Gastroesophageal sphincter (tissue), 4 donors: ENCODE measurements around the gene CCDC92. TPM values are rescaled to one million over a fixed set of nuclear protein-coding genes. Genes with fewer than 3 reads are reported as not detected.

Experiments used
- ATAC-seq: fragments of 150-250 bp; one replicate; pipeline ENCODE4 v1.9.1; 2016; ENCODE audit warnings: mild to moderate bottlenecking, moderate library complexity
- H3K27ac ChIP-seq, 4 donors: fragments of 200-600 bp; sonication (generic) in 3 of 4; 1 replicate in 3 of 4; 2 replicates in 1 of 4; pipeline ENCODE4 v1.5.1; 2016 to 2019
- H3K27me3 ChIP-seq: fragments of 200-600 bp; sonication (generic); one replicate; pipeline ENCODE4 v1.5.1; 2019
- H3K36me3 ChIP-seq, 2 donors: fragments of 200-600 bp; sonication (generic); one replicate each; pipeline ENCODE4 v1.5.1; 2019; ENCODE audit warnings: control low read depth in 1 of 2
- H3K4me1 ChIP-seq, 3 donors: fragments of 200-600 bp; sonication (generic); 1 replicate in 2 of 3; 2 replicates in 1 of 3; pipeline ENCODE4 v1.5.1; 2016 to 2019; ENCODE audit warnings: control low read depth in 2 of 3
- H3K4me3 ChIP-seq, 2 donors: fragments of 200-600 bp; sonication (generic); one replicate each; pipeline ENCODE4 v1.5.1; 2019; ENCODE audit warnings: mild to moderate bottlenecking in 1 of 2, moderate library complexity in 1 of 2
- H3K9me3 ChIP-seq, 3 donors: fragments of 200-600 bp; sonication (generic); one replicate each; pipeline ENCODE4 v1.5.1; 2017 to 2019; ENCODE audit warnings: control low read depth in 2 of 3
- EP300 ChIP-seq: sonication (generic); formaldehyde crosslinking; IDR thresholded peaks from one replicate; pipeline ENCODE4 v1.6.1; 2017; ENCODE audit warnings: antibody characterized with exemption, mild to moderate bottlenecking
- POLR2A ChIP-seq, 2 donors: fragments of 450-650 bp; IDR thresholded peaks; one replicate each; pipeline ENCODE4 v1.6.1; 2017; ENCODE audit warnings: antibody characterized with exemption in 2 of 2, mild to moderate bottlenecking in 2 of 2, moderate library complexity in 1 of 2
- POLR2AphosphoS5 ChIP-seq: sonication (generic); formaldehyde crosslinking; IDR thresholded peaks from one replicate; pipeline ENCODE4 v1.6.1; 2017; ENCODE audit warnings: antibody characterized with exemption
- WGBS, 2 donors: methylation state at CpG; one replicate each; pipeline ENCODE4 v1.1.5; 2018; ENCODE audit warnings: low coverage in 1 of 2; 5-methylcytosine and 5-hydroxymethylcytosine counted together
- total RNA-seq, 4 donors: library from RNA; depleted of rRNA; stranded (reverse); fragments of >200 nt; gene quantifications; one replicate each; pipeline ENCODE4 v1.1.0, GENCODE V29; 2016
- TF ChIP-seq, protein P1 (sequence below), 4 experiments: fragments of 200-600 bp in 2 of 4; fragments of 450-650 bp in 2 of 4; sonication (generic) in 1 of 4; IDR thresholded peaks; one replicate each; pipeline ENCODE4 v1.5.1; 2017 to 2019; ENCODE audit warnings: antibody characterized with exemption in 4 of 4, mild to moderate bottlenecking in 2 of 4, moderate library complexity in 2 of 4

Gene CCDC92
- total RNA-seq, 4 donors from 2014 or later, result 26.2 to 74.3 (median 34.2) TPM

DNA sequence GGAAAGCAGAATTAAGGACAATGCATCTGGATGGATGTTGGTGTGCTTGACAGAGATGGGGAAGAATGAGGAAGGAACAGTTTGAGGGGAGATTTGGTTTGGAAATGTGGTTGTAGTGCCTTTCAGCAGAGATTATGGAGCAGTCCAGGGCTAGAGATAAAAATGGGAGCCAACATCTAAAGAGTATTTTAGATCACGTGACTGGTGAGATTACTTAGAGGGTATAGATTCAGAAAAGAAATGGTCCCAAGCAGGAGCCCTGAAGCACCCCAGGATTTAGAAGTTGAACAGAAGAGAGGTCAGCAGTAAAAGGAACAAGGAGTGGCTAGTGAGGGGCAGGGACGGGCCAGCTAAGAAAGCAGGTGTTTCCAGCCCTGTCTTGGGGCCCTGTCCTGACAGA, 30.0 kb upstream of the CCDC92 start:
- Histone ChIP-seq H3K27ac (no peak overlapping the region), H3K27me3 (no peaks in the 10 kb centered on the region), H3K36me3 (peaks cover 0 to 85% of the 10 kb centered on the region in 2 donors), H3K9me3 (no peaks in the 10 kb centered on the region), H3K4me3 (no peak overlapping the region), H3K4me1 (peaks cover 0 to 19% (median 0%) of the 10 kb centered on the region in 3 donors)
- TF ChIP-seq, protein P1, sequence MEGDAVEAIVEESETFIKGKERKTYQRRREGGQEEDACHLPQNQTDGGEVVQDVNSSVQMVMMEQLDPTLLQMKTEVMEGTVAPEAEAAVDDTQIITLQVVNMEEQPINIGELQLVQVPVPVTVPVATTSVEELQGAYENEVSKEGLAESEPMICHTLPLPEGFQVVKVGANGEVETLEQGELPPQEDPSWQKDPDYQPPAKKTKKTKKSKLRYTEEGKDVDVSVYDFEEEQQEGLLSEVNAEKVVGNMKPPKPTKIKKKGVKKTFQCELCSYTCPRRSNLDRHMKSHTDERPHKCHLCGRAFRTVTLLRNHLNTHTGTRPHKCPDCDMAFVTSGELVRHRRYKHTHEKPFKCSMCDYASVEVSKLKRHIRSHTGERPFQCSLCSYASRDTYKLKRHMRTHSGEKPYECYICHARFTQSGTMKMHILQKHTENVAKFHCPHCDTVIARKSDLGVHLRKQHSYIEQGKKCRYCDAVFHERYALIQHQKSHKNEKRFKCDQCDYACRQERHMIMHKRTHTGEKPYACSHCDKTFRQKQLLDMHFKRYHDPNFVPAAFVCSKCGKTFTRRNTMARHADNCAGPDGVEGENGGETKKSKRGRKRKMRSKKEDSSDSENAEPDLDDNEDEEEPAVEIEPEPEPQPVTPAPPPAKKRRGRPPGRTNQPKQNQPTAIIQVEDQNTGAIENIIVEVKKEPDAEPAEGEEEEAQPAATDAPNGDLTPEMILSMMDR (IDR thresholded peaks at IDR 0.05), result no peak
- no peak for TF ChIP-seq EP300
- TF ChIP-seq POLR2A (IDR thresholded peaks at IDR 0.05), result no peak
- TF ChIP-seq POLR2AphosphoS5, result no peak
- ATAC-seq, result no peak
- WGBS, 2 donors, result 90 to 94% methylated on average over 2 of the region's 2 CpGs

- no peak for ATAC-seq
These were observed 29.5 kb upstream of the CCDC92 start for GRCh38 chr12:124002021-124002644.

DNA sequence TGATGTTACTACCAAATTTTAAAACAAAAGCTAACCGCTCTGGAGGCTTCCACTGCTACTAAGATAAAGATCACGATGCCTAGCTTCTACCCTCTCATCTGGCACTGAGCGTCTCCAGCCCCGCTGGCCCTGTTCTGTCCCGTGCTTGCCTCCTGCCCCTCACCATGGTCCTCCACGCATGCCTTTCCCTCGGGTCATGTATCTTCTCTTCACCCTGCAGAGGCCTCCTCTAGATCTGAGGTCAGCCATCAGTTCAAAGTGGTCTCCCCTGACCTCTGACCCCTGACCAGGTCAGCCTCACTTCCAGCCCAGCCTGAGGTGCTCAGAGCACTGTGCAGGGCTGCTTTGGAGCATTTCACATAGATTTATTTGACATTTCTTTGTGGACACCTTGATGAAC, 28.7 kb upstream of the CCDC92 start:
- no peaks in the 10 kb centered on the region for H3K9me3 ChIP-seq
- peaks cover 0 to 32% (median 0%) of the 10 kb centered on the region in 3 donors for H3K4me1 ChIP-seq
- H3K4me3 ChIP-seq, result no peak overlapping the region
- ATAC-seq, result no peak
- no peak overlapping the region for H3K27ac ChIP-seq
- no peaks in the 10 kb centered on the region for H3K27me3 ChIP-seq
- 80 to 82% methylated on average over 7 of the region's 7 CpGs for WGBS, 2 donors
- peaks cover 0 to 77% of the 10 kb centered on the region in 2 donors for H3K36me3 ChIP-seq
- TF ChIP-seq EP300 (no peak), POLR2AphosphoS5 (no peak), POLR2A (IDR thresholded peaks at IDR 0.05) (no peak)
- TF ChIP-seq, protein P1 (IDR thresholded peaks at IDR 0.05), result no peak

More at GRCh38 chr12:124002021-124002644, 29.5 kb upstream of the CCDC92 start:
- Histone ChIP-seq H3K9me3 (no peaks in the 10 kb centered on the region), H3K27me3 (no peaks in the 10 kb centered on the region), H3K36me3 (peaks cover 0 to 82% of the 10 kb centered on the region in 2 donors), H3K27ac (no peak overlapping the region), H3K4me1 (peaks cover 0 to 24% (median 0%) of the 10 kb centered on the region in 3 donors), H3K4me3 (no peak overlapping the region)
- WGBS, 2 donors, result 76 to 100% methylated on average over 4 to 6 of the region's 6 CpGs
- TF ChIP-seq POLR2A (IDR thresholded peaks at IDR 0.05) (no peak), EP300 (no peak), POLR2AphosphoS5 (no peak)
- TF ChIP-seq, protein P1 (IDR thresholded peaks at IDR 0.05), result no peak

DNA sequence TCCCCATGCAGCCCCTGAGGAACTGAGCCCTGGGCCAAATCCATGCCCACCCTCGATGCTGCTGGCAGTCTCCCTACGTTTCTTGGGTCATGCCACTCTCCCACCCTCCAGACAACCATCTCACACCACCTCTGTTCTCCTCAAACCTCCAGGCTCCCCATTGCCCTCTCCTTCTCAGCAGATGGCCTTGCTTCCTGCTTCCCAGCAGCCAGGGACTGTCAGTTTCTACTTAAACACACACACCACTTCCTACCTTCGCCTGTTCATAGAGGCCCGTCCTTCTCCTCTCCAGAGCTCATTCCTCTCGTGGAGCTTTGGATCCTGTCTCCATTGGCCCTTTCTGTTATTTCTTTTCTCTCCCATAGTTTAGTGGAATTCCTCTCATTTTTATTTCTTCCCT, 27.5 kb upstream of the CCDC92 start:
- no peak overlapping the region for H3K27ac ChIP-seq
- no peak overlapping the region for H3K4me3 ChIP-seq
- WGBS, 2 donors, result 82 to 88% methylated on average over 5 of the region's 5 CpGs
- H3K4me1 ChIP-seq, result peaks cover 0 to 34% (median 0%) of the 10 kb centered on the region in 3 donors
- H3K9me3 ChIP-seq, result no peaks in the 10 kb centered on the region
- TF ChIP-seq, protein P1 (IDR thresholded peaks at IDR 0.05), result no peak
- TF ChIP-seq EP300, result no peak
- no peak for TF ChIP-seq POLR2AphosphoS5
- no peak for ATAC-seq
- peaks cover 0 to 68% of the 10 kb centered on the region in 2 donors for H3K36me3 ChIP-seq
- no peaks in the 10 kb centered on the region for H3K27me3 ChIP-seq

DNA sequence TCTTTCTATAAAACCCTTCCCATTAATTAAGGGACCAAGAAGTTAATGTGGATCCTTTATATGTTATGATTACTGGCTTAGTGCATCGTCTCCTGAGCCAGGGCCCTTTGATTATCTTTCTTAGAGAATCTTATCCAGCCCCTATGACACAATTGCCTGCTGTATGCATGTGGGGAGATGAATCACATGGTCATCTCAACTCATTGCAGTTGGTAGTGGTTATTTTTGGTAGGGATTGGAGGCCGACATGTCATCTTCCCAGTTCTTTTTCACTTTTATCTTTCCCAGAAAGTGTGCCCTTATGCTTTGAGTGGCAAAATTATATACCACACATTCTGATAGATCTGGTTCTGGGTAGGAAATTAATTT, 26.3 kb upstream of the CCDC92 start:
- 78 to 93% methylated on average over 2 of the region's 2 CpGs for WGBS, 2 donors
- TF ChIP-seq POLR2A (IDR thresholded peaks at IDR 0.05) (no peak), POLR2AphosphoS5 (no peak), EP300 (no peak)
- TF ChIP-seq, protein P1 (IDR thresholded peaks at IDR 0.05), result no peak
- Histone ChIP-seq H3K27ac (no peak overlapping the region), H3K4me1 (peaks cover 0 to 26% (median 0%) of the 10 kb centered on the region in 3 donors), H3K9me3 (no peaks in the 10 kb centered on the region), H3K36me3 (peaks cover 0 to 57% of the 10 kb centered on the region in 2 donors), H3K27me3 (no peaks in the 10 kb centered on the region), H3K4me3 (no peak overlapping the region)
- ATAC-seq, result no peak
